ENCODE data around the gene NUMA1. TPM values are rescaled to one million over a fixed set of nuclear protein-coding genes. Genes with fewer than 3 reads are reported as not detected.
A peak's percentile ranks its signal among the peaks of the same experiment; 100 is the strongest.

Gene NUMA1
- total and polyA plus RNA-seq, 2 of the 13 experiments (the other 11 are each of a cell fraction or from before 2014, with no cell fraction given), result 57.3 to 60.2 TPM

GRCh38 chr11:72040491-72041363 is 39.6 kb downstream of the NUMA1 start (continued):
- TF ChIP-seq TFAP4 (IDR thresholded peaks at IDR 0.05; ENCODE audit: borderline replicate concordance, low read depth) (no peak), MAZ (IDR thresholded peaks at IDR 0.05; ENCODE audit: borderline replicate concordance, low read depth, low read length) (peak; percentile 35; the same call in 1 of the 2 replicates), MAZ (CRISPR knock-in tag; IDR thresholded peaks at IDR 0.05; ENCODE audit: low read depth) (peak; percentile 62), KMT2A (CRISPR knock-in tag; IDR thresholded peaks at IDR 0.05) (peak; percentile 51; the same call in 1 of the 2 replicates), KDM5A (IDR thresholded peaks at IDR 0.05; ENCODE audit: borderline replicate concordance, low read length) (peak; percentile 63; the same call in 1 of the 2 replicates), CREM (IDR thresholded peaks at IDR 0.05) (peak; percentile 75), CREM (CRISPR knock-in tag; IDR thresholded peaks at IDR 0.05) (no peak), SOX13 (IDR thresholded peaks at IDR 0.05) (no peak), SOX13 (CRISPR knock-in tag; conservative IDR thresholded peaks at IDR 0.05 in 1 of 2, IDR thresholded peaks at IDR 0.05 in 1 of 2) (peak in 1 of 2 experiments; percentile 28; a peak in 1 of 4 replicates), ZFP62 (CRISPR knock-in tag; IDR thresholded peaks at IDR 0.05) (no peak), SPEN (CRISPR knock-in tag; IDR thresholded peaks at IDR 0.05; ENCODE audit: low read depth) (peak; percentile 22; the same call in 1 of the 2 replicates), ARID4A (CRISPR knock-in tag; IDR thresholded peaks at IDR 0.05; ENCODE audit: borderline replicate concordance) (peak; percentile 68), WIZ (CRISPR knock-in tag; IDR thresholded peaks at IDR 0.05) (no peak), ZNF646 (CRISPR knock-in tag; IDR thresholded peaks at IDR 0.05) (peak; percentile 68; the same call in 1 of the 2 replicates), MXI1 (IDR thresholded peaks at IDR 0.05; ENCODE audit: borderline replicate concordance, low read depth, low read length) (peak; percentile 29; the same call in 1 of the 3 replicates), FOXK1 (CRISPR knock-in tag; IDR thresholded peaks at IDR 0.05; ENCODE audit: borderline replicate concordance, low read depth) (peak; percentile 43; the same call in 1 of the 2 replicates), ZNF879 (CRISPR knock-in tag; IDR thresholded peaks at IDR 0.05) (0 out of 2 replicates have a peak, but pooled peaks have one; percentile 33)
